ENCODE data around the gene UNC13C. TPM values are rescaled to one million over a fixed set of nuclear protein-coding genes. Genes with fewer than 3 reads are reported as not detected.

UNC13C gene
- total RNA-seq, 1 experiment from 2014 or later = not detected

DNA sequence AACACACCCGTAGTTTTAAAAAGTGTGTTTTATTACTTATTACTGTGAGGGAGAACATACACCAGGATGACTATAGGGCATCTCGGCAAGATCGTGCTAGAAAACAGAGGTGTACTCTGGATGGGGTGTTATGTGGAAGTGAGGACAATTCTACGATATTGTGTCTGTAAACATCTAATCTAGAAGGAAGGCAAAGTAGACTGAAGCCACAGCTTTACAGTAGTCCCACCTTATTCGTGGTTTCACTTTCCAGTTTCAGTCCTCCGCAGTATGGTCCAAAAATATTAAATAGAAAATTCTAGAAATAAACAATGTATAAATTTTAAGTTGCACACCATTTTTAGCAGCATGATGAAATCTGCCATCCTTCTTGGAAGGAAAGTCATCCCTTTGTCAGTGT, 277.9 kb downstream of the UNC13C start:
- Histone ChIP-seq H3K9me3 (ENCODE audit: control insufficient read depth in 1 of 2, insufficient read depth in 1 of 2, low read depth in 1 of 2, low read length in 2 of 2) (peaks cover 21 to 28% of the 10 kb centered on the region in 2 experiments; a peak in 2 of 4 replicates), H3K27me3 (ENCODE audit: insufficient read depth, low read length) (no peaks in the 10 kb centered on the region), H3K4me1 (ENCODE audit: control insufficient read depth in 1 of 2, insufficient read depth in 2 of 2, low read length in 2 of 2) (no peaks in the 10 kb centered on the region), H3K36me3 (ENCODE audit: control insufficient read depth in 1 of 2, insufficient read depth in 2 of 2, low read length in 2 of 2) (no peaks in the 10 kb centered on the region), H2AFZ (ENCODE audit: low read depth, low read length, poor library complexity, severe bottlenecking) (no peak overlapping the region), H4K20me1 (ENCODE audit: insufficient read depth) (no peaks in the 10 kb centered on the region), H3K4me2 (ENCODE audit: low read length) (no peak overlapping the region), H3K4me3 (replicated peaks in 1 of 2; ENCODE audit: low read depth in 1 of 2, low read length in 2 of 2) (no peak overlapping the region), H3K9me2 (ENCODE audit: insufficient read depth) (no peaks in the 10 kb centered on the region), H3K27ac (ENCODE audit: low read depth, low read length) (no peak overlapping the region), H3K9ac (ENCODE audit: low read length) (no peak overlapping the region), H3K79me2 (ENCODE audit: insufficient read depth, low read length) (no peaks in the 10 kb centered on the region)
- ChIA-PET POLR2A (no interaction called here), CTCF (no interaction called here), RAD21 (ENCODE audit: low non-redundant PET in 1 of 2, low total read pairs in 2 of 2, uncharacterized antibody in 2 of 2, unreplicated experiment in 2 of 2) (no interaction called here)
- intact Hi-C loops (cut with micrococcal nuclease) = no loop called here
- DNase-seq (ENCODE audit: low read depth, low spot score) (no peak), ATAC-seq (no peak)
- no TSS peak for BruUV-seq (replicated peaks)
- TF ChIP-seq POLR2AphosphoS5 (IDR thresholded peaks at IDR 0.05; ENCODE audit: low read depth, low read length) (no peak), YY1 (IDR thresholded peaks at IDR 0.05; ENCODE audit: extremely low read depth, insufficient replicate concordance, low read depth, low read length) (no peak), CEBPB (IDR thresholded peaks at IDR 0.05; ENCODE audit: low read depth) (no peak), EZH2phosphoT487 (IDR thresholded peaks at IDR 0.05; ENCODE audit: borderline replicate concordance) (no peak)

DNA sequence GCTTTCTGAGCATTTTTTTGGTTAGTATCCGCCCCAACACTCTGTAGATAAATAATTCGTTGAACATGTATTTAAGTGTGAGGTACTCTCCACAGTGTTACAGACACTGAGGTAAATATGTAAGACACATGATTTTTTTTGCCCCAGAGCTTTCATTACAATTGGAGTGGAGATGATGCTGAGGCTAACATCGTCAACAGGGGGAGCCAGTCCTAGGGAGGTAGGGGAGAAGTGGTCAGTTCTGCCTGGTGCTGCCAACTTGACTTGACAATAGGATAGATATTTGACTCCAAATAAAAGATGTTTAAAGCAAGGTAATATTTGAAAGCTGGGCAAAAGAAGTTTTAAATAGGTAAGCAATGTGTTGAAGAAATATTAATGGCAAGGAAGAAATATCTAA, 295.7 kb downstream of the UNC13C start:
- ATAC-seq = no peak
- Histone ChIP-seq H3K27me3 (ENCODE audit: insufficient read depth, low read length) (no peaks in the 10 kb centered on the region), H2AFZ (ENCODE audit: low read depth, low read length, poor library complexity, severe bottlenecking) (no peak overlapping the region), H3K36me3 (ENCODE audit: control insufficient read depth in 1 of 2, insufficient read depth in 2 of 2, low read length in 2 of 2) (no peaks in the 10 kb centered on the region), H4K20me1 (ENCODE audit: insufficient read depth) (no peaks in the 10 kb centered on the region), H3K9me2 (ENCODE audit: insufficient read depth) (no peaks in the 10 kb centered on the region), H3K27ac (ENCODE audit: low read depth, low read length) (no peak overlapping the region), H3K79me2 (ENCODE audit: insufficient read depth, low read length) (no peaks in the 10 kb centered on the region), H3K4me1 (ENCODE audit: control insufficient read depth in 1 of 2, insufficient read depth in 2 of 2, low read length in 2 of 2) (no peaks in the 10 kb centered on the region), H3K9me3 (ENCODE audit: control insufficient read depth in 1 of 2, insufficient read depth in 1 of 2, low read depth in 1 of 2, low read length in 2 of 2) (peaks cover 11 to 12% of the 10 kb centered on the region in 2 experiments; a peak in 2 of 4 replicates), H3K4me2 (ENCODE audit: low read length) (no peak overlapping the region), H3K4me3 (replicated peaks in 1 of 2; ENCODE audit: low read depth in 1 of 2, low read length in 2 of 2) (no peak overlapping the region), H3K9ac (ENCODE audit: low read length) (no peak overlapping the region)
- RAD21 ChIA-PET (ENCODE audit: low non-redundant PET in 1 of 2, low total read pairs in 2 of 2, uncharacterized antibody in 2 of 2, unreplicated experiment in 2 of 2) = no interaction called here
- BruUV-seq (replicated peaks) = no TSS peak
- intact Hi-C loops (cut with micrococcal nuclease) = no loop called here
- DNase-seq (ENCODE audit: low read depth, low spot score) = no peak
- CTCF ChIA-PET = no interaction called here
- POLR2A ChIA-PET = no interaction called here
- TF ChIP-seq TCF7L2 (IDR thresholded peaks at IDR 0.05; ENCODE audit: borderline replicate concordance, extremely low read depth, insufficient read depth, insufficient read length) = no peak
- no peak for TF ChIP-seq ZNF274 (IDR thresholded peaks at IDR 0.05; ENCODE audit: low read depth, low read length)
- no peak for TF ChIP-seq SIN3A (IDR thresholded peaks at IDR 0.05; ENCODE audit: low read depth)
- TF ChIP-seq ZFX (IDR thresholded peaks at IDR 0.05) = no peak
- no peak for TF ChIP-seq CBX3 (IDR thresholded peaks at IDR 0.05; ENCODE audit: low read depth)
- TF ChIP-seq POLR2AphosphoS5 (IDR thresholded peaks at IDR 0.05; ENCODE audit: low read depth, low read length) = no peak
- TF ChIP-seq RAD21 (IDR thresholded peaks at IDR 0.05; ENCODE audit: low read depth) = no peak
- TF ChIP-seq ELF1 (IDR thresholded peaks at IDR 0.05; ENCODE audit: borderline replicate concordance, low read depth) = no peak
- TF ChIP-seq POLR2A (IDR thresholded peaks at IDR 0.05; ENCODE audit: borderline replicate concordance, extremely low read depth, insufficient read depth, insufficient read length) = no peak
- no peak for TF ChIP-seq SP1 (IDR thresholded peaks at IDR 0.05; ENCODE audit: low read depth)
- TF ChIP-seq SRF (IDR thresholded peaks at IDR 0.05; ENCODE audit: low read depth) = no peak
- no peak for TF ChIP-seq CEBPB (IDR thresholded peaks at IDR 0.05; ENCODE audit: low read depth)
- no peak for TF ChIP-seq YY1 (IDR thresholded peaks at IDR 0.05; ENCODE audit: extremely low read depth, insufficient replicate concordance, low read depth, low read length)
- no peak for TF ChIP-seq EZH2phosphoT487 (IDR thresholded peaks at IDR 0.05; ENCODE audit: borderline replicate concordance)
- TF ChIP-seq EZH2 (IDR thresholded peaks at IDR 0.05) = no peak
- no peak for TF ChIP-seq FOSL1 (IDR thresholded peaks at IDR 0.05; ENCODE audit: low read depth)

Measured in HCT116 (cell line).